ENCODE results near the gene SGCE. TPM values are rescaled to one million over a fixed set of nuclear protein-coding genes. Genes with fewer than 3 reads are reported as not detected.

The SGCE gene
- total and polyA plus RNA-seq, 9 of the 15 experiments (the other 6 are each of a cell fraction or from before 2014, with no cell fraction given), result 0.09 to 0.46 (median 0.28) TPM; not detected in 5

- FAIRE-seq (no peak), ATAC-seq (no peak), DNase-seq (ENCODE audit: extremely low read depth in 1 of 4, low spot score in 3 of 4) (no peak)
- no peaks in the 10 kb centered on the region for H3K27me3 ChIP-seq (ENCODE audit: control insufficient read depth in 2 of 2, insufficient read depth in 2 of 2, low read length in 2 of 2)
- BruUV-seq (replicated peaks), result no TSS peak
- CTCF ChIA-PET (ENCODE audit: low intra/inter-chr PET ratio), result no interaction called here
- H3K9me3 ChIP-seq (replicated peaks; ENCODE audit: control insufficient read depth, insufficient read depth, low read depth, low read length), result no peaks in the 10 kb centered on the region
- WGBS (ENCODE audit: insufficient coverage, low coverage, missing lambda C conversion rate), result 0% methylated on average over 3 of the region's 3 CpGs
- H2AFZ ChIP-seq (ENCODE audit: low read depth, low read length), result no peak overlapping the region
- H4K20me1 ChIP-seq (replicated peaks; ENCODE audit: control insufficient read depth, insufficient read depth, low read length), result no peaks in the 10 kb centered on the region
- intact Hi-C loops (cut with micrococcal nuclease) (no loop called here), in situ Hi-C loops (cut with MboI) (no loop called here)
- POLR2A ChIA-PET, result no interaction called here
- no peak overlapping the region for H3K9ac ChIP-seq (ENCODE audit: insufficient read depth in 1 of 2, low read depth in 2 of 2, low read length in 2 of 2)
- H3K79me2 ChIP-seq (ENCODE audit: control insufficient read depth, insufficient read depth, low read length), result no peaks in the 10 kb centered on the region
- TF ChIP-seq PHF20 (IDR thresholded peaks at IDR 0.05; ENCODE audit: partially characterized antibody) (no peak), ZKSCAN3 (CRISPR knock-in tag; IDR thresholded peaks at IDR 0.05) (no peak), PKNOX1 (IDR thresholded peaks at IDR 0.05) (no peak), ZNF398 (CRISPR knock-in tag; IDR thresholded peaks at IDR 0.05) (no peak), PRPF4 (IDR thresholded peaks at IDR 0.05; ENCODE audit: insufficient read depth, low read depth, low read length, poor library complexity, severe bottlenecking) (no peak), TSHZ1 (CRISPR knock-in tag; IDR thresholded peaks at IDR 0.05) (no peak), CEBPB (tag; IDR thresholded peaks at IDR 0.05) (no peak)
- no peaks in the 10 kb centered on the region for H3K36me3 ChIP-seq (ENCODE audit: control insufficient read depth, insufficient read depth, low read length)
- no peaks in the 10 kb centered on the region for H3K9me1 ChIP-seq (ENCODE audit: control insufficient read depth, insufficient read depth, low read length)
- H3K4me3 ChIP-seq, result no peak overlapping the region
- no peak overlapping the region for H3K4me2 ChIP-seq (ENCODE audit: insufficient read depth, low read length)
- no peak overlapping the region for H3K27ac ChIP-seq (ENCODE audit: extremely low read depth, low read depth, low read length)
- H3K4me1 ChIP-seq (replicated peaks in 1 of 2; ENCODE audit: control insufficient read depth in 2 of 2, insufficient read depth in 2 of 2, low read length in 2 of 2), result no peaks in the 10 kb centered on the region
These were observed 12.0 kb downstream of the SGCE start for GRCh38 chr7:94643771-94644545.
